HUDEP-2 (cell line): ENCODE data around the gene MYO16.

Experiments used
- DNase-seq, 76 experiments: peaks; one replicate each; lab custom pipeline; 2025; ENCODE audit not compliant: unreplicated experiment in 76 of 76; lab: John Stamatoyannopoulos, UW

The MYO16 gene

DNA sequence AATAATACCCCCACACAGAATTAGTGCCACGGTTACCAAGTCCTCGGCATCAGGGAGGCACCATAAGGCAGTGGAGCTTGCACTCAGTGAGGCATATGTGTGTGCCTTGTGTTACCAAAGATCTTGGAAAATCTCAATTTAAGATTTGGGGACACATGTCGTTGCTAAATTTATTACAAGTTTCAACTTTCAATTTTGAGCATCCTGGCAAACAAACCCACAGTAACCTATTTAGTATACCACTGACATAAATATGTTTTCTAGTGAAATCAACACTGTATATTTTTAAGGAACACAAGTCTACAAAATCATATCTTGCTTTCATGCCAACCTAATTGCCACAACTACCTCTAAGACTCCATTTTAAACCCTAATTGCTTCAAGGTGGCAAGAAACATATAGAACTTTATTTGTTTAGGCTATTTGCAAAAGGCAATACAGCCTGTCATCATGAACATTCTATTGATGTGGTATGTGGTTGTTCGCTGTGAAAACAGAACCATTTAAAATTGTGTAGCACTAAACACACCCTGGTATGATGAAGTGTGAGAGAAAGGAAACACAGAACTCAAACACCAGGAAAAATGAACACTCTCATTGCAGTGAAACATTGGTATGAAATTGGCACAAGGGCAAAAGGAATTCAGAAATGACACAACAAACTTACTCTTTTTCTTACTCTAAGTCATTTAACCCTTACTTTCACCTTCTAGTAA, 625.9 kb downstream of the MYO16 start:
- DNase-seq: no peak

- no peak for DNase-seq
These were observed 627.7 kb downstream of the MYO16 start for GRCh38 chr13:109256866-109257760.
